VCaP (cell line): ENCODE results near the gene TIAL1.

Source experiments
- H3K27ac ChIP-seq: fragments of 450-650 bp; 2 replicates; pipeline ENCODE4 v1.5.1; 2017
- TF ChIP-seq, protein P1 (sequence below): fragments of 450-650 bp; conservative IDR thresholded peaks from 2 replicates; pipeline ENCODE4 v1.5.1; 2017; ENCODE audit warnings: mild to moderate bottlenecking, moderate library complexity

Gene TIAL1

GRCh38 chr10:119640384-119640783, 43.6 kb upstream of the TIAL1 start:
- H3K27ac ChIP-seq, result no peak overlapping the region
- TF ChIP-seq, protein P1, sequence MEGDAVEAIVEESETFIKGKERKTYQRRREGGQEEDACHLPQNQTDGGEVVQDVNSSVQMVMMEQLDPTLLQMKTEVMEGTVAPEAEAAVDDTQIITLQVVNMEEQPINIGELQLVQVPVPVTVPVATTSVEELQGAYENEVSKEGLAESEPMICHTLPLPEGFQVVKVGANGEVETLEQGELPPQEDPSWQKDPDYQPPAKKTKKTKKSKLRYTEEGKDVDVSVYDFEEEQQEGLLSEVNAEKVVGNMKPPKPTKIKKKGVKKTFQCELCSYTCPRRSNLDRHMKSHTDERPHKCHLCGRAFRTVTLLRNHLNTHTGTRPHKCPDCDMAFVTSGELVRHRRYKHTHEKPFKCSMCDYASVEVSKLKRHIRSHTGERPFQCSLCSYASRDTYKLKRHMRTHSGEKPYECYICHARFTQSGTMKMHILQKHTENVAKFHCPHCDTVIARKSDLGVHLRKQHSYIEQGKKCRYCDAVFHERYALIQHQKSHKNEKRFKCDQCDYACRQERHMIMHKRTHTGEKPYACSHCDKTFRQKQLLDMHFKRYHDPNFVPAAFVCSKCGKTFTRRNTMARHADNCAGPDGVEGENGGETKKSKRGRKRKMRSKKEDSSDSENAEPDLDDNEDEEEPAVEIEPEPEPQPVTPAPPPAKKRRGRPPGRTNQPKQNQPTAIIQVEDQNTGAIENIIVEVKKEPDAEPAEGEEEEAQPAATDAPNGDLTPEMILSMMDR, result no peak

DNA sequence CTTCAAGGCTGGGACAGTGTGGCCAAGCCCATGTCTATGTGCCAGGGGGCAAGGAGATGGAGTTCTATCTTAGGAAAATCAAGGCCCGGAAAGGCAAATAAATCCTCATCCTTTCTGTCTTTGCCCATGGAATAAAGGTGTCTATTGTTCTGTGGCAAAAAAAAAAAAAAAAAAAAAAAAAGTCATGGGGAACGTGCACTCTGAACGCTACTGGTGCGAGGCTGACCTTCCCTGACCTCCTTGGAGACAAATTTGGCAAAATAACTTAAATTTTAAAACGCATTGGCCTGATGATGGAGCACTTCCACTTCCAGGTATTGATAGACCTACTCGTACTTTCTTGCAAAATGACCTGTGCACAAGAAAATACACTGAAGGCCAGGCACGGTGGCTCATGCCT, 42.2 kb upstream of the TIAL1 start:
- H3K27ac ChIP-seq, result no peak overlapping the region

DNA sequence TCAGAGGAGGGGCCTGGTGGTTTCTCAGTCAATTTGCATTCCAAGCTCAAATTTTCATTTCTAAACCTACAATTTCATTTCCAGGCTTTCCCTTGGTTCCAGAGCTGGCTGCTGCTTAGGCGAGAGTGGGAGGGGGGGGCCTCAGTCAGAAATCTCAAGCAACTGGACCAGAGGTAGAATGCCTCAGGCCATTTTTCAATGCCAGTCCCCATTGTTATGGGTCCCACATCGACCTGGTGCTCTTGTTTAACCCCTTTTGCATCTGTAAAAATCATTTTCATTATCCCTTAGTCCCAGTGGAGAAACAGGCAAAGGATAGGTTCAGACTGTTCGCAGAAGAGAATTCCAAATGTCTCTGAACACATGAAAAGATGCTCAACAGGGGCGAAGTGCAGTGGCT, 40.9 kb upstream of the TIAL1 start:
- TF ChIP-seq, protein P1, result no peak
- H3K27ac ChIP-seq, result no peak overlapping the region

More for the DNA sequence above, 42.2 kb upstream of the TIAL1 start:
- TF ChIP-seq, protein P1, result no peak

- TF ChIP-seq, protein P1, result no peak
Observed at GRCh38 chr10:119634219-119634544, 37.4 kb upstream of the TIAL1 start.

GRCh38 chr10:119633538-119634218, 36.9 kb upstream of the TIAL1 start:
- TF ChIP-seq, protein P1, result no peak
- no peak overlapping the region for H3K27ac ChIP-seq

More at GRCh38 chr10:119634219-119634544, 37.4 kb upstream of the TIAL1 start:
- no peak overlapping the region for H3K27ac ChIP-seq

DNA sequence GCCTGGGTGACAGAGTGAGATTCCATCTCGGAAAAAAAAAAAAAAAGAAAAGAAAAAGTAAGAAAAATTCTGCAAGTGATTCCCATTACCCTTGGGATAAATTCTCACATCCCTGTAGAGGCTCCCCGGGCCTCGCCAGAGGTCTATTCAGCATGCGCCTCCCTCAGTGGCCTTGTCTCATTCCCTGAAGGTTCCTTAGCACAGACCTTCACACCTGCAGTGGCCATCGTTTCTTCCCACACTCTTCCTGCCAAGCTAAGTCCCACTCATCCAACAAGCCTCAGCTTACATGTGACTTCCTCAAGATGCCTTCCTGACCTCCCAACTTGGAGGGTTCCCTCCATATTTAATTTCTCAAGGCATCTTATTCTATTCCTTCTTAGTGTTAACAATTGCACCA, 33.5 kb upstream of the TIAL1 start:
- H3K27ac ChIP-seq, result no peak overlapping the region
- TF ChIP-seq, protein P1, result no peak

DNA sequence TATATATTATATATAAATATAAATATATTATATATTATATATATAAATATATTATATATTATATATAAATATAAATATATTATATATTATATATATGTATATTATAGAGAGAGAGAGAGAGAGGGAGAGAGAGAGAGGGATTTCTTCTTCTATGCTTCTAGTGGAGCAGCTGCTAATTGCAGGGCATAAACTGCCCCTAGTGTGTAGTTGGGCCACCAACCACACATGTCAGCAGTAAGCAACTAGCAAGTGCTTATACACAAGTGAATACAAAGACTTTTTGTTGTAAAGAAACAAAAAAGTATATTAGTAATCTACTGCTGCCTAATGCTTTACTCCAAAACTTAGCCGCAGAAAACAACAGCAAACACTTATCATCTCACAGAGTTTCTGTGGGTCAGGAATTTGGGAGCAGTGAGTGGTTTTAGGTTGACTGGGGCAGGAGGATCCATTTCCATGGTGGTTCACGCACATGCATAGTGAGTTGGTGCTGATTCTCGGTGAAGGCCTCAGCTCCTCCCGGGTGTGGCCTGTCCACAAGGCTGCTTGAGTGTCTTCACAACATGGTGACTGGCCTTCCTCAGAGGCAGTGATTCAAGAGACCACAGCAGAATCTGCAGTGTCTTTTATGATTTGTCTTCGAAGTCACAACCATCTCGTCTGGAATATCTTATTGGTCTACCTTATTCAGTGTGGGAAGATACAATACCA, 29.0 kb upstream of the TIAL1 start:
- H3K27ac ChIP-seq, result no peak overlapping the region
- TF ChIP-seq, protein P1, result no peak
